ENCODE data around the gene UBAP1L.

The UBAP1L gene

GRCh38 chr15:65068403-65068788 is 46.6 kb downstream of the UBAP1L start:
- TF ChIP-seq POLR2AphosphoS5 (IDR thresholded peaks at IDR 0.05; ENCODE audit: low read depth, low read length), result no peak
- no peak for DNase-seq (ENCODE audit: insufficient read length)
- FAIRE-seq, result no peak

GRCh38 chr15:65067645-65068402 is 47.2 kb downstream of the UBAP1L start, which contains the start of gene RASL12:
Gene RASL12, minus strand, starts transcription at chr15:65067991. Its CDS starts 156 bp downstream, at chr15:65067835.
- DNase-seq (ENCODE audit: insufficient read length), result no peak
- TF ChIP-seq POLR2AphosphoS5 (IDR thresholded peaks at IDR 0.05; ENCODE audit: low read depth, low read length) (no peak), POLR2A (IDR thresholded peaks at IDR 0.05; ENCODE audit: low read depth, low read length) (no peak), TAF1 (IDR thresholded peaks at IDR 0.05; ENCODE audit: borderline replicate concordance, low read depth, low read length) (no peak)
- no peak for FAIRE-seq

- FAIRE-seq (no peak), DNase-seq (ENCODE audit: insufficient read length) (no peak)
- TF ChIP-seq TAF1 (IDR thresholded peaks at IDR 0.05; ENCODE audit: borderline replicate concordance, low read depth, low read length) (no peak), POLR2AphosphoS5 (IDR thresholded peaks at IDR 0.05; ENCODE audit: low read depth, low read length) (no peak)
Observed at GRCh38 chr15:65067317-65067644, 47.7 kb downstream of the UBAP1L start.

GRCh38 chr15:65066635-65067316 is 48.2 kb downstream of the UBAP1L start:
- DNase-seq (ENCODE audit: insufficient read length), result no peak
- no peak for TF ChIP-seq TAF1 (IDR thresholded peaks at IDR 0.05; ENCODE audit: borderline replicate concordance, low read depth, low read length)
- no peak for TF ChIP-seq POLR2A (IDR thresholded peaks at IDR 0.05; ENCODE audit: low read depth, low read length)
- TF ChIP-seq POLR2AphosphoS5 (IDR thresholded peaks at IDR 0.05; ENCODE audit: low read depth, low read length), result no peak
- FAIRE-seq, result no peak

- FAIRE-seq (no peak), DNase-seq (ENCODE audit: insufficient read length) (no peak)
- TF ChIP-seq POLR2A (IDR thresholded peaks at IDR 0.05; ENCODE audit: low read depth, low read length) (no peak), TAF1 (IDR thresholded peaks at IDR 0.05; ENCODE audit: borderline replicate concordance, low read depth, low read length) (no peak), POLR2AphosphoS5 (IDR thresholded peaks at IDR 0.05; ENCODE audit: low read depth, low read length) (no peak)
Observed at GRCh38 chr15:65066001-65066634, 48.9 kb downstream of the UBAP1L start.

GRCh38 chr15:65062726-65063125 is 52.3 kb downstream of the UBAP1L start:
- no peak for FAIRE-seq
- no peak for DNase-seq (ENCODE audit: insufficient read length)
- TF ChIP-seq TAF1 (IDR thresholded peaks at IDR 0.05; ENCODE audit: borderline replicate concordance, low read depth, low read length) (no peak), POLR2A (IDR thresholded peaks at IDR 0.05; ENCODE audit: low read depth, low read length) (no peak), POLR2AphosphoS5 (IDR thresholded peaks at IDR 0.05; ENCODE audit: low read depth, low read length) (no peak)

GRCh38 chr15:65062061-65062460 is 52.9 kb downstream of the UBAP1L start:
- DNase-seq (ENCODE audit: insufficient read length) (no peak), FAIRE-seq (no peak)
- no peak for TF ChIP-seq POLR2A (IDR thresholded peaks at IDR 0.05; ENCODE audit: low read depth, low read length)
- no peak for TF ChIP-seq POLR2AphosphoS5 (IDR thresholded peaks at IDR 0.05; ENCODE audit: low read depth, low read length)
- no peak for TF ChIP-seq TAF1 (IDR thresholded peaks at IDR 0.05; ENCODE audit: borderline replicate concordance, low read depth, low read length)

- TF ChIP-seq POLR2AphosphoS5 (IDR thresholded peaks at IDR 0.05; ENCODE audit: low read depth, low read length) (no peak), TAF1 (IDR thresholded peaks at IDR 0.05; ENCODE audit: borderline replicate concordance, low read depth, low read length) (no peak), POLR2A (IDR thresholded peaks at IDR 0.05; ENCODE audit: low read depth, low read length) (no peak)
- DNase-seq (ENCODE audit: insufficient read length) (no peak), FAIRE-seq (no peak)
Observed at GRCh38 chr15:65060641-65061397, 54.2 kb downstream of the UBAP1L start.

- FAIRE-seq (no peak), DNase-seq (ENCODE audit: insufficient read length) (no peak)
- TF ChIP-seq TAF1 (IDR thresholded peaks at IDR 0.05; ENCODE audit: borderline replicate concordance, low read depth, low read length) (no peak), POLR2AphosphoS5 (IDR thresholded peaks at IDR 0.05; ENCODE audit: low read depth, low read length) (no peak), POLR2A (IDR thresholded peaks at IDR 0.05; ENCODE audit: low read depth, low read length) (no peak)
Observed at GRCh38 chr15:65059931-65060596, 54.9 kb downstream of the UBAP1L start.

- FAIRE-seq, result no peak
- DNase-seq (ENCODE audit: insufficient read length), result no peak
- TF ChIP-seq POLR2A (IDR thresholded peaks at IDR 0.05; ENCODE audit: low read depth, low read length) (no peak), POLR2AphosphoS5 (IDR thresholded peaks at IDR 0.05; ENCODE audit: low read depth, low read length) (no peak), TAF1 (IDR thresholded peaks at IDR 0.05; ENCODE audit: borderline replicate concordance, low read depth, low read length) (no peak)
Observed at GRCh38 chr15:65059369-65059750, 55.6 kb downstream of the UBAP1L start.

All from GM12892 (cell line).